HL-60 (cell line): ENCODE measurements around the gene ZNF837.

Experiments
- DNase-seq, 2 experiments: peaks; one replicate each; pipeline ENCODE4 v3.0.0-alpha.2; 2010 to 2020; ENCODE audit warnings: low read depth in 1 of 2, low spot score in 1 of 2
- H3K27ac ChIP-seq: fragments of 250-450 bp; sonication (Bioruptor Pico); replicated peaks from 2 replicates; pipeline ENCODE4 v1.5.1; 2020; ENCODE audit warnings: mild to moderate bottlenecking, moderate library complexity
- H3K27me3 ChIP-seq: fragments of 250-450 bp; sonication (Bioruptor Pico); 2 replicates; pipeline ENCODE4 v1.5.1; 2021; ENCODE audit warnings: mild to moderate bottlenecking, moderate library complexity; ENCODE audit not compliant: insufficient read depth, poor library complexity, severe bottlenecking
- H3K4me3 ChIP-seq: replicated peaks from 2 replicates; pipeline ENCODE4 v1.5.1; 2011; ENCODE audit warnings: mild to moderate bottlenecking, control low read depth, low read length; ENCODE audit not compliant: insufficient read depth
- GABPA ChIP-seq: IDR thresholded peaks from 2 replicates; pipeline ENCODE4 v1.6.1; 2012; ENCODE audit warnings: low read depth
- POLR2AphosphoS5 ChIP-seq: IDR thresholded peaks from 2 replicates; pipeline ENCODE4 v1.6.1; 2012; ENCODE audit warnings: low read depth
- SPI1 ChIP-seq: IDR thresholded peaks from 2 replicates; pipeline ENCODE4 v1.6.1; 2012; ENCODE audit warnings: low read depth, mild to moderate bottlenecking, borderline replicate concordance
- TF ChIP-seq, protein P1 (sequence below): IDR thresholded peaks from one replicate; pipeline ENCODE4 v1.5.1; 2011; ENCODE audit warnings: low read length, control low read depth, inconsistent platforms; ENCODE audit not compliant: insufficient read depth
- TF ChIP-seq, protein P2 (sequence below): IDR thresholded peaks from 2 replicates; pipeline ENCODE4 v1.6.1; 2012; ENCODE audit warnings: low read depth; ENCODE audit not compliant: insufficient replicate concordance

Gene ZNF837

DNA sequence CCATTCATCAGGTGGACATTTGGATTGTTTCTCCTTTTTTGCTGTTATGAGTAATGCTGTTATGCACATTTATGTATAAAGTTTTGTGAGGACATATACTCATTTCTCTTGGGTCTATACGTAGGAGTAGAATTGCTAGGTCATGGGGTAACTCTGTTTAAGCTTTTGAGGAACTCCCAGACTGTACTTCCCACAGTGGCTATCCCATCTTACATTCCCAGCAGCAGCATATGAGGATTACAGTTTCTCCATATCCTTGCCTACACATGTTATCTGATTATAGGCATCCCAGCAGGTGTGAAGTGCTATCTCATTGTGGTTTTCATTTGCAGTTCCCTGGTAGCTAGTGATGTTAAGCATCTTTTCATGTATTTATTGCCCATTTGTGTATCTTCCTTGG lies 48.1 kb downstream of the ZNF837 start:
- Histone ChIP-seq H3K4me3 (no peak overlapping the region), H3K27me3 (no peaks in the 10 kb centered on the region), H3K27ac (no peak overlapping the region)
- TF ChIP-seq, protein P1, sequence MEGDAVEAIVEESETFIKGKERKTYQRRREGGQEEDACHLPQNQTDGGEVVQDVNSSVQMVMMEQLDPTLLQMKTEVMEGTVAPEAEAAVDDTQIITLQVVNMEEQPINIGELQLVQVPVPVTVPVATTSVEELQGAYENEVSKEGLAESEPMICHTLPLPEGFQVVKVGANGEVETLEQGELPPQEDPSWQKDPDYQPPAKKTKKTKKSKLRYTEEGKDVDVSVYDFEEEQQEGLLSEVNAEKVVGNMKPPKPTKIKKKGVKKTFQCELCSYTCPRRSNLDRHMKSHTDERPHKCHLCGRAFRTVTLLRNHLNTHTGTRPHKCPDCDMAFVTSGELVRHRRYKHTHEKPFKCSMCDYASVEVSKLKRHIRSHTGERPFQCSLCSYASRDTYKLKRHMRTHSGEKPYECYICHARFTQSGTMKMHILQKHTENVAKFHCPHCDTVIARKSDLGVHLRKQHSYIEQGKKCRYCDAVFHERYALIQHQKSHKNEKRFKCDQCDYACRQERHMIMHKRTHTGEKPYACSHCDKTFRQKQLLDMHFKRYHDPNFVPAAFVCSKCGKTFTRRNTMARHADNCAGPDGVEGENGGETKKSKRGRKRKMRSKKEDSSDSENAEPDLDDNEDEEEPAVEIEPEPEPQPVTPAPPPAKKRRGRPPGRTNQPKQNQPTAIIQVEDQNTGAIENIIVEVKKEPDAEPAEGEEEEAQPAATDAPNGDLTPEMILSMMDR, result no peak
- no peak for TF ChIP-seq SPI1
- TF ChIP-seq, protein P2, sequence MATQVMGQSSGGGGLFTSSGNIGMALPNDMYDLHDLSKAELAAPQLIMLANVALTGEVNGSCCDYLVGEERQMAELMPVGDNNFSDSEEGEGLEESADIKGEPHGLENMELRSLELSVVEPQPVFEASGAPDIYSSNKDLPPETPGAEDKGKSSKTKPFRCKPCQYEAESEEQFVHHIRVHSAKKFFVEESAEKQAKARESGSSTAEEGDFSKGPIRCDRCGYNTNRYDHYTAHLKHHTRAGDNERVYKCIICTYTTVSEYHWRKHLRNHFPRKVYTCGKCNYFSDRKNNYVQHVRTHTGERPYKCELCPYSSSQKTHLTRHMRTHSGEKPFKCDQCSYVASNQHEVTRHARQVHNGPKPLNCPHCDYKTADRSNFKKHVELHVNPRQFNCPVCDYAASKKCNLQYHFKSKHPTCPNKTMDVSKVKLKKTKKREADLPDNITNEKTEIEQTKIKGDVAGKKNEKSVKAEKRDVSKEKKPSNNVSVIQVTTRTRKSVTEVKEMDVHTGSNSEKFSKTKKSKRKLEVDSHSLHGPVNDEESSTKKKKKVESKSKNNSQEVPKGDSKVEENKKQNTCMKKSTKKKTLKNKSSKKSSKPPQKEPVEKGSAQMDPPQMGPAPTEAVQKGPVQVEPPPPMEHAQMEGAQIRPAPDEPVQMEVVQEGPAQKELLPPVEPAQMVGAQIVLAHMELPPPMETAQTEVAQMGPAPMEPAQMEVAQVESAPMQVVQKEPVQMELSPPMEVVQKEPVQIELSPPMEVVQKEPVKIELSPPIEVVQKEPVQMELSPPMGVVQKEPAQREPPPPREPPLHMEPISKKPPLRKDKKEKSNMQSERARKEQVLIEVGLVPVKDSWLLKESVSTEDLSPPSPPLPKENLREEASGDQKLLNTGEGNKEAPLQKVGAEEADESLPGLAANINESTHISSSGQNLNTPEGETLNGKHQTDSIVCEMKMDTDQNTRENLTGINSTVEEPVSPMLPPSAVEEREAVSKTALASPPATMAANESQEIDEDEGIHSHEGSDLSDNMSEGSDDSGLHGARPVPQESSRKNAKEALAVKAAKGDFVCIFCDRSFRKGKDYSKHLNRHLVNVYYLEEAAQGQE, result no peak
- no peak for TF ChIP-seq GABPA
- no peak for TF ChIP-seq POLR2AphosphoS5
- no peak for DNase-seq

DNA sequence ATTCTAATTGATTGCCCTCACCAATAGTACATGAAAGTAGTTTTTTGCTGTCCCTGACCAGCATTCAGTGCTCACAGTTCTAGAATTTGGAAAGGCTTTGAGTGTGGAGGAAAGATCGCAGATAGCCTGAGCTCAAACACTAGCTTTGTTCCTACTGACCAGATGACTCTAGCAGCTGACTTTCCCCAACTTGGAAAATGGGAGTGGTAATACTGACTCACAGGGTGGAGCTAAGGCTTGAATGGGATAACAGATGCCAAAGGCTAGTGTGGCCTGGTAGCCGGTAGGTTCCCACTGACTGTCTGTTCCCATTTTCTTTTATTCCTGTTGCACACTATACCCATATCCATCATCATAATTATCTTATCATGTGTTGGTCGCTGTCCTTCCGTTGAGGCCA lies 50.4 kb downstream of the ZNF837 start:
- H3K27me3 ChIP-seq, result no peaks in the 10 kb centered on the region
- TF ChIP-seq, protein P2, result no peak
- TF ChIP-seq, protein P1, result no peak
- TF ChIP-seq GABPA (no peak), POLR2AphosphoS5 (no peak), SPI1 (no peak)
- no peak overlapping the region for H3K27ac ChIP-seq
- H3K4me3 ChIP-seq, result no peak overlapping the region
- DNase-seq, result no peak

DNA sequence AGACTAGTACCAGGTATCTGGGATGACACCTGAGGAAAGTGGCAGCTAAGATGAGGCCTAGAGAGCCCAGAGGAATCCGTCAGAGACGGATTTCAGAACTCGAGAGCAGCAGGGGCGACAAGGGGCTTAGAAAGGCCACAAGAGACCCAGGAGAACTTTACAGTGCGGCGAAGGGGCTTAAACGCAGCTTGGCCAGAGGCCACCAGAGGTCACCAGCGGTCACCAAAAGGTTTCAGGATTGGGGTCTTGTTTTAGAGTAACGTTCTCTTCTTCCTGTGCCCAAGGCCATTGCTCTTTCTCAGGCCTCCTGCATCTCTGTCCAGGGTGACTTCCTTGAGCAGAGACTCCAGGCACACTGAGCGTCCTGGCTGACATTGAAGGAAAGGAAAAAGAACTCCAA lies 51.8 kb downstream of the ZNF837 start:
- Histone ChIP-seq H3K27ac (no peak overlapping the region), H3K4me3 (no peak overlapping the region), H3K27me3 (no peaks in the 10 kb centered on the region)
- DNase-seq, result peak in 1 of 2 experiments; percentile 39
- TF ChIP-seq, protein P2, result no peak
- TF ChIP-seq POLR2AphosphoS5 (no peak), GABPA (no peak), SPI1 (no peak)
- TF ChIP-seq, protein P1, result peak; percentile 10
